Measurements from ENCODE around the gene PCSK7. TPM values are rescaled to one million over a fixed set of nuclear protein-coding genes. Genes with fewer than 3 reads are reported as not detected.

The PCSK7 gene
- polyA plus RNA-seq, 6 donors from 2014 or later: 27.8 to 61.9 (median 32.2) TPM

- Mint-ChIP-seq H3K27ac (peak overlapping the region in 4 of 6 donors; percentile 13 to 91 (median 78)), H3K9me3 (no peaks in the 10 kb centered on the region), H3K4me1 (peaks cover 24 to 51% (median 48%) of the 10 kb centered on the region in 3 donors), H3K27me3 (no peaks in the 10 kb centered on the region), H3K4me3 (no peak overlapping the region), H3K36me3 (peaks cover 9 to 16% of the 10 kb centered on the region in 2 donors)
- no peak for ATAC-seq (ENCODE audit: low read depth in 2 of 2)
- no peak for DNase-seq
Observed at GRCh38 chr11:117195761-117196160, 36.1 kb downstream of the PCSK7 start.

- Mint-ChIP-seq H3K36me3 (peaks cover 9 to 16% of the 10 kb centered on the region in 2 donors), H3K9me3 (no peaks in the 10 kb centered on the region), H3K4me1 (peaks cover 26 to 52% (median 48%) of the 10 kb centered on the region in 3 donors), H3K27ac (peak overlapping the region in 5 of 6 donors; percentile 51 to 91 (median 89)), H3K27me3 (no peaks in the 10 kb centered on the region), H3K4me3 (no peak overlapping the region)
- no peak for DNase-seq
- ATAC-seq (ENCODE audit: low read depth in 2 of 2): no peak
Observed at GRCh38 chr11:117195258-117195657, 36.6 kb downstream of the PCSK7 start.

GRCh38 chr11:117194267-117194666, 37.6 kb downstream of the PCSK7 start:
- H3K4me3 Mint-ChIP-seq: no peak overlapping the region
- ATAC-seq (ENCODE audit: low read depth in 2 of 2): no peak
- H3K36me3 Mint-ChIP-seq: peaks cover 9 to 18% of the 10 kb centered on the region in 2 donors
- no peaks in the 10 kb centered on the region for H3K9me3 Mint-ChIP-seq
- peak overlapping the region in 3 of 6 donors; percentile 49 to 66 (median 56) for H3K27ac Mint-ChIP-seq
- DNase-seq: no peak
- peaks cover 33 to 62% (median 57%) of the 10 kb centered on the region in 3 donors for H3K4me1 Mint-ChIP-seq
- H3K27me3 Mint-ChIP-seq: no peaks in the 10 kb centered on the region

DNA sequence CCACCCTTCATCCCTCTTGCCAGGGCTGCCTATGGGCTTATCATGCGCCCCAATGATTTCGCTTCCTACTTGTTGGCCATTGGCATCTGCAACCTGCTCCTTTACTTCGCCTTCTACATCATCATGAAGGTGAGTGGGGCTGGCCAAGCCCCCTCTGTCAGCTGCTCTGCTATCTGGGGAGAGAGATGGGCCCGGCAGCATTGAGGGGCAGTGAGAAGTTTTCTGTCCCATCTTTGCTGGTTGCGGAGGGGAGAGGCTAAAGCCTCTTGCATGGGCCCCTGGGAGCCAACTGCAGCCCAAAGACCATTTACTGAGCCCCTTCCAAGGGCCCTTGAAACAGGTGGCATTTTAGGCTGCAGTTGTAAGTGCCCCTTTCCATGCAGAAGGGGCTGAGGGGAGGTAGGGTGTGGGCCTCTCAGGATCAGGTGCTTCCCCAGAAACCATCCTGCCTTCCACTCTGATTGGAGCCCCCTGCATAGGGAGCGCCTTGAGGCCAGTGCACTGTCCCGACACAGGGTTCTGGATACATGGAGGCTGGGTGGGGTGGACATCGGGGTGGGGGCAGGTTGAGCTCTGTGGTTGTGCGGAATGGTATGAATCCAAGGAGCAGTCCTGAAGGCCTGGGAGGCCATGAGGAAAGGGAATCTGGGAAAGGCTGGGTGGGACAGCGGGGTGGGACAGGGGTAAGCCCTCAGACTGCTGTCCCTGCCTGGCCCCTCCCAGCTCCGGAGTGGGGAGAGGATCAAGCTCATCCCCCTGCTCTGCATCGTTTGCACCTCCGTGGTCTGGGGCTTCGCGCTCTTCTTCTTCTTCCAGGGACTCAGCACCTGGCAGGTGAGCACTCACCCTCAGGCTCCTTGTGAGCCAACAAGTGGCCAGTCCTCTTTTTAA, 38.5 kb downstream of the PCSK7 start:
- DNase-seq (no peak), ATAC-seq (ENCODE audit: low read depth in 2 of 2) (no peak)
- Mint-ChIP-seq H3K27ac (peak overlapping the region; percentile 38 to 95 (median 84)), H3K4me1 (peaks cover 39 to 67% (median 61%) of the 10 kb centered on the region in 3 donors), H3K27me3 (no peaks in the 10 kb centered on the region), H3K9me3 (no peaks in the 10 kb centered on the region), H3K36me3 (peaks cover 9 to 20% of the 10 kb centered on the region in 2 donors), H3K4me3 (peak overlapping the region in 3 of 8 donors; percentile 25 to 52 (median 45))

DNA sequence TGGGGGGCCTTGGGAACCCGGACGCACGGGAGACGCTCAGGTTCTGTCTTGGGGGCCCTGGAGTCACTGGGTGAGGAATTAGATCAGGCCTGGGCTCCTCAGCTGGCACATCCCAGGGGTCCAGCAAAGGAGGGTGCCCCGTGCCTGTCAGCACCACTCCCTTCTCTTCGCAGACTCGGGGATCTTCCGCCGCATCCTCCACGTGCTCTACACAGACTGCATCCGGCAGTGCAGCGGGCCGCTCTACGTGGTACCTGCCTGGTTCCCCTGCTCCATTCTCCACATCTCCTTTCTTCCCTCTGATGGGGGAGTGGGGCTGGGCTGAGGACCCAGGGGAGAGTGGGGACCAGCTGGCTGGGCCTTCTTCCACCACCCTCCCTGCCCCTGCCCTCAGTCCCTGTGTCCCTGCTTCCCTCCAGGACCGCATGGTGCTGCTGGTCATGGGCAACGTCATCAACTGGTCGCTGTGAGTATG, 39.4 kb downstream of the PCSK7 start:
- Mint-ChIP-seq H3K36me3 (peaks cover 13 to 16% of the 10 kb centered on the region in 2 donors), H3K9me3 (no peaks in the 10 kb centered on the region), H3K4me3 (peak overlapping the region in 1 of 8 donors; percentile 42), H3K4me1 (peaks cover 37 to 67% (median 61%) of the 10 kb centered on the region in 3 donors), H3K27me3 (no peaks in the 10 kb centered on the region), H3K27ac (peak overlapping the region in 3 of 6 donors; percentile 79 to 94 (median 87))
- no peak for DNase-seq
- ATAC-seq (ENCODE audit: low read depth in 2 of 2): no peak

DNA sequence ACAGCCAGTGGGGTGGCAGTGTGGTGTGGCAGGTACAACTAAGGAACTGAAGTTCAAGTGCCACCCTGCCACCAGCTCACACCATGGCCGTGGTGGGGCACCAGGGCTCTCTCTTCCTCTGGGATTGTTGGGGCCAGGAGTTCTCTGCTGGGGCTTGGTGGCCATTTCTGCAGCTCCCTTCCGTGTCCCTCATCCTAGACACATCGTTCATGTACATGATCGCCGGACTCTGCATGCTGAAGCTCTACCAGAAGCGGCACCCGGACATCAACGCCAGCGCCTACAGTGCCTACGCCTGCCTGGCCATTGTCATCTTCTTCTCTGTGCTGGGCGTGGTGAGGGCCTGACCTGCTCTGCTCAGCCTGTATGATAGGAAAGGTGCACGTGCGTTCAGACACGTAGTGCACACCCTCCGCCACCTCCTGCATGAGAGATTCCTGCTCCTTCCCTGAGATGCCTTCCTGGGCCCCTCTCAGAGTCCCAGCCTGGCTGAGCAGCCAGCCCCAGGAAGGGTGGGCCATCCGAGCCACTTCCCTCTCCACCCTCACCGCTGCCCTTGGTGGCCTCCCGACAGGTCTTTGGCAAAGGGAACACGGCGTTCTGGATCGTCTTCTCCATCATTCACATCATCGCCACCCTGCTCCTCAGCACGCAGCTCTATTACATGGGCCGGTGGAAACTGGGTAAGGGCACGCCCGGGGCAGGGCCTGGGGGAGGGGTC, 40.0 kb downstream of the PCSK7 start:
- peaks cover 42 to 70% (median 62%) of the 10 kb centered on the region in 3 donors for H3K4me1 Mint-ChIP-seq
- DNase-seq: no peak
- H3K9me3 Mint-ChIP-seq: no peaks in the 10 kb centered on the region
- no peaks in the 10 kb centered on the region for H3K27me3 Mint-ChIP-seq
- ATAC-seq (ENCODE audit: low read depth in 2 of 2): no peak
- peak overlapping the region in 1 of 8 donors; percentile 56 for H3K4me3 Mint-ChIP-seq
- peaks cover 14% of the 10 kb centered on the region in 2 donors for H3K36me3 Mint-ChIP-seq
- H3K27ac Mint-ChIP-seq: peak overlapping the region in 3 of 6 donors; percentile 67 to 94 (median 87)

DNA sequence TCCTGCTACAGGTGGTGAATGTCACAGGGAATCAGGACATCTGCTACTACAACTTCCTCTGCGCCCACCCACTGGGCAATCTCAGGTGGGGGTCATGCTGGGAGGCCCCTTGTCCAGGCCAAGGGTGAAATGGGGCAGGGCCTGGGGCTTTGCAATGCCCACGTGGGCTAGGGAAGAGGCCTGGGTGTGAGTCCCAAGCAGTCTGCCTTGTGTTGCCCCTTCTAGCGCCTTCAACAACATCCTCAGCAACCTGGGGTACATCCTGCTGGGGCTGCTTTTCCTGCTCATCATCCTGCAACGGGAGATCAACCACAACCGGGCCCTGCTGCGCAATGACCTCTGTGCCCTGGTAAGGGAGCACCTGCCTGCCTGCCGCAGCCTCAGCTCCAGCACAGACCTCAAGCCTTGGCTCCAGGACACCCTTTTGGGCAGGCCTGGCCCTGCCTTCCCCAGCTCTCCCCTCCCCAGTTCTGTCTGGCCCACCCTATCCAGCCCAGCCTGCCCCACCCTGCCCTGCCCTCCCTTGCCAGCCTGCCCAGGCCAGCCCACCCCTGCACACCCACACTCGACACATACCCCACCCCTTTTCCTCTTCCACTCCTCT, 41.8 kb downstream of the PCSK7 start:
- ATAC-seq (ENCODE audit: low read depth in 2 of 2): no peak
- H3K9me3 Mint-ChIP-seq: no peaks in the 10 kb centered on the region
- H3K27ac Mint-ChIP-seq: peak overlapping the region; percentile 94 to 99 (median 98)
- H3K27me3 Mint-ChIP-seq: no peaks in the 10 kb centered on the region
- peaks cover 6 to 9% of the 10 kb centered on the region in 2 donors for H3K36me3 Mint-ChIP-seq
- no peak for DNase-seq
- peaks cover 49 to 78% (median 69%) of the 10 kb centered on the region in 3 donors for H3K4me1 Mint-ChIP-seq
- H3K4me3 Mint-ChIP-seq: peak overlapping the region; percentile 62 to 94 (median 82)

DNA sequence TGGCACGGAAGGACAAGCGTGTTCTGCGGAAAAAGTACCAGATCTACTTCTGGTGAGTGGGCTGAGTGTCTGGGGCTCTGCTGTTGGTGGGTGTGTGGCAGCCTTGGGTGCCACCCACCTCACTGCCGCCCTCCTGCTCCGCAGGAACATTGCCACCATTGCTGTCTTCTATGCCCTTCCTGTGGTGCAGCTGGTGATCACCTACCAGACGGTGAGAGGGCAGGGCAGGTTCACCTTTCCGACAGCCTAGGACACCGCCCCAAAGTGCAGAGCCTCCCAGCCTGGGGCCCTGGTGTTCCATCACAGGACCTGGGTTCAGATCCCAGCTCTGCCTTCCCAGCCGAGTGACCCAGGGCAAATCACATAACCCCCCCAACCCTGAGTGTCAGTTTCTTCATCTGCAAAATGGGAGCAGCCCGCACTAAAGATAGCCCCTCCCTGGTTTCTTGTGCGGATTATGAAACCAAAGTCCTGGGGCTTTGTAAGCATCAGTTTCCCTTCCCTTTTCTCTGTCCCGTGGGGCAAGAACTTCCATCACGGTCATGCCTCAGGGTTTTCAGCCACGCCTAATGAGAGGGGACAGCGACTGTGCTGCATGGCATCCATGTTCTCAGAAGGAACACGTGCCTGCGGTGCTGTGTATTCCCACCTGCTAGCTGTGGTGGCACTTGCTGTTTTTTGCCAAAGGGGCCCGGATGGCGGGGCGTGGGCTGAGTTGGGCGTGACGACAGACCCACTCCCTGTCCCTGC, 42.5 kb downstream of the PCSK7 start:
- Mint-ChIP-seq H3K9me3 (no peaks in the 10 kb centered on the region), H3K4me1 (peaks cover 48 to 78% (median 76%) of the 10 kb centered on the region in 3 donors), H3K4me3 (peak overlapping the region; percentile 62 to 94 (median 82)), H3K27ac (peak overlapping the region; percentile 94 to 99 (median 98)), H3K27me3 (no peaks in the 10 kb centered on the region), H3K36me3 (peaks cover 5 to 9% of the 10 kb centered on the region in 2 donors)
- DNase-seq (peak; percentile 91), ATAC-seq (ENCODE audit: low read depth in 2 of 2) (peak; percentile 90 to 92)

- H3K27ac Mint-ChIP-seq: peak overlapping the region; percentile 94 to 99 (median 98)
- no peak for DNase-seq
- H3K27me3 Mint-ChIP-seq: no peaks in the 10 kb centered on the region
- H3K4me1 Mint-ChIP-seq: peaks cover 52 to 83% (median 83%) of the 10 kb centered on the region in 3 donors
- peaks cover 5 to 15% of the 10 kb centered on the region in 2 donors for H3K36me3 Mint-ChIP-seq
- no peak for ATAC-seq (ENCODE audit: low read depth in 2 of 2)
- peak overlapping the region; percentile 62 to 94 (median 82) for H3K4me3 Mint-ChIP-seq
- no peaks in the 10 kb centered on the region for H3K9me3 Mint-ChIP-seq
Observed at GRCh38 chr11:117188620-117189081, 43.2 kb downstream of the PCSK7 start.

GRCh38 chr11:117187799-117188481, 43.9 kb downstream of the PCSK7 start:
- Mint-ChIP-seq H3K36me3 (peaks cover 5 to 14% of the 10 kb centered on the region in 2 donors), H3K27ac (peak overlapping the region; percentile 92 to 99 (median 96))

GRCh38 chr11:117187428-117187798, 44.5 kb downstream of the PCSK7 start:
- H3K36me3 Mint-ChIP-seq: peaks cover 5 to 12% of the 10 kb centered on the region in 2 donors
- DNase-seq: no peak
- no peaks in the 10 kb centered on the region for H3K27me3 Mint-ChIP-seq
- ATAC-seq (ENCODE audit: low read depth in 2 of 2): no peak
- H3K4me1 Mint-ChIP-seq: peaks cover 48 to 89% (median 73%) of the 10 kb centered on the region in 3 donors
- H3K27ac Mint-ChIP-seq: peak overlapping the region; percentile 85 to 97 (median 95)
- no peaks in the 10 kb centered on the region for H3K9me3 Mint-ChIP-seq
- H3K4me3 Mint-ChIP-seq: peak overlapping the region in 7 of 8 donors; percentile 62 to 93 (median 82)

More at GRCh38 chr11:117187799-117188481, 43.9 kb downstream of the PCSK7 start:
- Mint-ChIP-seq H3K4me3 (peak overlapping the region in 7 of 8 donors; percentile 62 to 93 (median 82)), H3K9me3 (no peaks in the 10 kb centered on the region), H3K4me1 (peaks cover 49 to 85% (median 78%) of the 10 kb centered on the region in 3 donors), H3K27me3 (no peaks in the 10 kb centered on the region)
- ATAC-seq (ENCODE audit: low read depth in 2 of 2): no peak
- DNase-seq: no peak

- Mint-ChIP-seq H3K27me3 (no peaks in the 10 kb centered on the region), H3K4me3 (peak overlapping the region in 7 of 8 donors; percentile 62 to 93 (median 82)), H3K4me1 (peaks cover 48 to 93% (median 71%) of the 10 kb centered on the region in 3 donors), H3K27ac (peak overlapping the region; percentile 85 to 97 (median 95)), H3K9me3 (no peaks in the 10 kb centered on the region), H3K36me3 (peaks cover 5 to 12% of the 10 kb centered on the region in 2 donors)
- ATAC-seq (ENCODE audit: low read depth in 2 of 2) (no peak), DNase-seq (no peak)
Observed at GRCh38 chr11:117187007-117187406, 44.9 kb downstream of the PCSK7 start.

Measured in naive B cell (primary cell).